ENCODE data around the gene CGRRF1. TPM values are rescaled to one million over a fixed set of nuclear protein-coding genes. Genes with fewer than 3 reads are reported as not detected.

Gene CGRRF1
- total RNA-seq, 1 experiment from 2014 or later: 14.1 TPM

DNA sequence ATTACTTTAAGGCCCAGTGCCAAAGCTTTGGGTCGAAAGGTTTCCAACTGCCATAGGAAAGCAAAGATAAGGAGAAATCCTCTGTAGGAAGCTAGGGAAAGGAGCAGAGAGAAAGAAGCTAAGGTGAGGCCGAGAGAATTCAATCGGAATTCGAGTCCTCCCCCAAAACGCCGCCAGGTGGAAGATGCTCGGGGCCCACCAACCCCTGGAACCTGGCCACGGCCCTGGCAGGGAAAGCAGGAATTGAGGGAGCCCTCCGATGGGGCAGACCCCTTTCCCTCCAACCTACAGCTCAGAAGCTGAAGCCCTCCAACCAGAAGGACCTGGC, 21.4 kb upstream of the CGRRF1 start:
- TF ChIP-seq, protein P1, sequence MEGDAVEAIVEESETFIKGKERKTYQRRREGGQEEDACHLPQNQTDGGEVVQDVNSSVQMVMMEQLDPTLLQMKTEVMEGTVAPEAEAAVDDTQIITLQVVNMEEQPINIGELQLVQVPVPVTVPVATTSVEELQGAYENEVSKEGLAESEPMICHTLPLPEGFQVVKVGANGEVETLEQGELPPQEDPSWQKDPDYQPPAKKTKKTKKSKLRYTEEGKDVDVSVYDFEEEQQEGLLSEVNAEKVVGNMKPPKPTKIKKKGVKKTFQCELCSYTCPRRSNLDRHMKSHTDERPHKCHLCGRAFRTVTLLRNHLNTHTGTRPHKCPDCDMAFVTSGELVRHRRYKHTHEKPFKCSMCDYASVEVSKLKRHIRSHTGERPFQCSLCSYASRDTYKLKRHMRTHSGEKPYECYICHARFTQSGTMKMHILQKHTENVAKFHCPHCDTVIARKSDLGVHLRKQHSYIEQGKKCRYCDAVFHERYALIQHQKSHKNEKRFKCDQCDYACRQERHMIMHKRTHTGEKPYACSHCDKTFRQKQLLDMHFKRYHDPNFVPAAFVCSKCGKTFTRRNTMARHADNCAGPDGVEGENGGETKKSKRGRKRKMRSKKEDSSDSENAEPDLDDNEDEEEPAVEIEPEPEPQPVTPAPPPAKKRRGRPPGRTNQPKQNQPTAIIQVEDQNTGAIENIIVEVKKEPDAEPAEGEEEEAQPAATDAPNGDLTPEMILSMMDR (IDR thresholded peaks at IDR 0.05): no peak
- TF ChIP-seq, protein P2, sequence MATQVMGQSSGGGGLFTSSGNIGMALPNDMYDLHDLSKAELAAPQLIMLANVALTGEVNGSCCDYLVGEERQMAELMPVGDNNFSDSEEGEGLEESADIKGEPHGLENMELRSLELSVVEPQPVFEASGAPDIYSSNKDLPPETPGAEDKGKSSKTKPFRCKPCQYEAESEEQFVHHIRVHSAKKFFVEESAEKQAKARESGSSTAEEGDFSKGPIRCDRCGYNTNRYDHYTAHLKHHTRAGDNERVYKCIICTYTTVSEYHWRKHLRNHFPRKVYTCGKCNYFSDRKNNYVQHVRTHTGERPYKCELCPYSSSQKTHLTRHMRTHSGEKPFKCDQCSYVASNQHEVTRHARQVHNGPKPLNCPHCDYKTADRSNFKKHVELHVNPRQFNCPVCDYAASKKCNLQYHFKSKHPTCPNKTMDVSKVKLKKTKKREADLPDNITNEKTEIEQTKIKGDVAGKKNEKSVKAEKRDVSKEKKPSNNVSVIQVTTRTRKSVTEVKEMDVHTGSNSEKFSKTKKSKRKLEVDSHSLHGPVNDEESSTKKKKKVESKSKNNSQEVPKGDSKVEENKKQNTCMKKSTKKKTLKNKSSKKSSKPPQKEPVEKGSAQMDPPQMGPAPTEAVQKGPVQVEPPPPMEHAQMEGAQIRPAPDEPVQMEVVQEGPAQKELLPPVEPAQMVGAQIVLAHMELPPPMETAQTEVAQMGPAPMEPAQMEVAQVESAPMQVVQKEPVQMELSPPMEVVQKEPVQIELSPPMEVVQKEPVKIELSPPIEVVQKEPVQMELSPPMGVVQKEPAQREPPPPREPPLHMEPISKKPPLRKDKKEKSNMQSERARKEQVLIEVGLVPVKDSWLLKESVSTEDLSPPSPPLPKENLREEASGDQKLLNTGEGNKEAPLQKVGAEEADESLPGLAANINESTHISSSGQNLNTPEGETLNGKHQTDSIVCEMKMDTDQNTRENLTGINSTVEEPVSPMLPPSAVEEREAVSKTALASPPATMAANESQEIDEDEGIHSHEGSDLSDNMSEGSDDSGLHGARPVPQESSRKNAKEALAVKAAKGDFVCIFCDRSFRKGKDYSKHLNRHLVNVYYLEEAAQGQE (IDR thresholded peaks at IDR 0.05; ENCODE audit: insufficient read depth in 1 of 2, low read depth in 2 of 2, low read length in 1 of 2): no peak
- TF ChIP-seq POLR2AphosphoS5 (IDR thresholded peaks at IDR 0.05; ENCODE audit: low read depth, low read length) (no peak), TCF7L2 (IDR thresholded peaks at IDR 0.05; ENCODE audit: low read depth, low read length) (no peak), SIN3A (IDR thresholded peaks at IDR 0.05; ENCODE audit: borderline replicate concordance, insufficient read depth, low read depth, low read length) (no peak)
- Histone ChIP-seq H3K36me3 (ENCODE audit: control insufficient read depth, insufficient read depth, low read length) (peaks cover 4% of the 10 kb centered on the region; the same call in 1 of the 2 replicates), H3K27ac (ENCODE audit: low read length) (peak overlapping the region; percentile 95), H3K9me3 (ENCODE audit: control insufficient read depth, insufficient read depth, low read depth, low read length) (no peaks in the 10 kb centered on the region), H3K4me1 (ENCODE audit: control insufficient read depth, insufficient read depth, low read length) (peaks cover 11% of the 10 kb centered on the region), H3K4me3 (ENCODE audit: low read depth in 2 of 2, low read length in 2 of 2) (peak overlapping the region; percentile 81 to 94), H3K27me3 (ENCODE audit: control insufficient read depth, insufficient read depth, low read length) (no peaks in the 10 kb centered on the region)
- intact Hi-C loops (cut with micrococcal nuclease; ENCODE audit: unreplicated experiment) (no loop called here), in situ Hi-C loops (cut with HindIII; ENCODE audit: low pct_unique_long_range_greater_than_20kb, low sequenced_read_pairs) (no loop called here)
- BruUV-seq (replicated peaks): no TSS peak
- CTCF ChIA-PET: no interaction called here
- POLR2A ChIA-PET: interaction anchor here (0.6 kb wide), 1 partner anchor 58 kb away, joined by 3 read pairs; no protein-coding TSS in a partner anchor
- DNase-seq (ENCODE audit: low read depth, low spot score): no peak
- peak; percentile 44 for ATAC-seq

DNA sequence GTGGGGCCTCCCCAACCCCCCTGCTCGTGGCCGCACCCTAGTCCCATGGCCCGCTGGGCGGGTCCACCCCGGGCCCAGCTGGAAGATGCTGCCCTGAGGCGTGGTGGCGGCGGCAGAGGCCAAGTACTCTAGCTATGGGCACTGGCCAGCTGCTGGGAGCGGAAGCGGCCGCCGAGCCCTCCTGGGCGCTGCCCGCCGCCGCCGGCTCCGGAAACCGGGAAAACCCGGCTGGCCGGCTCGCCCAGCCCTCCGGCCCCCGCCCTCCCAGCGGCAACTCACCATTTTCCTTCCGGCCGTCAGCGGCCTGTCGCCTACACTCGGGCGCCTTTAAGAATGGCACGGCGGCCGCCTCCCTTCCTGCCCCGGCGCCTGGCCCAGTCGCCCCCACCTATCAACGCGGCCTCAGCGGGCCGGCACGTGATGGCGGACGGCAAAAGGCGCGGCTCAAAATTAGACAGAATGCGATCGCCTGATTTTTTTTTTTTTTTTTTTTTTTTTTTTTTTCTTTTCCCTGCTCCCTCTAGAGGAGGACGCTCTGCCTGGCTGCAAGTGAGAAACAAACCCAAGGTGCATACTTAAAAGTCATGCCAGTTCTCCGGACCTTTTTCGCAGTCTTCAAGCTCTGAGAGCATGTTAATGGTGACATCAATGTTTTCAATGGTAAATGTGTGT, 20.9 kb upstream of the CGRRF1 start, which contains the start of gene GMFB:
Gene GMFB (minus strand): TSS at position 335 of the 672 bp plus-strand sequence. CDS start 53 bp downstream, at position 282.
- intact Hi-C loops (cut with micrococcal nuclease; ENCODE audit: unreplicated experiment) (no loop called here), in situ Hi-C loops (cut with HindIII; ENCODE audit: low pct_unique_long_range_greater_than_20kb, low sequenced_read_pairs) (no loop called here)
- ChIA-PET POLR2A (interaction anchor here (0.9 kb wide), 1 partner anchor 35 kb away, joined by 8 read pairs; no protein-coding TSS in a partner anchor), CTCF (no interaction called here)
- ATAC-seq: peak; percentile 96
- no peaks in the 10 kb centered on the region for H3K27me3 ChIP-seq (ENCODE audit: control insufficient read depth, insufficient read depth, low read length)
- peak; percentile 73 for TF ChIP-seq POLR2AphosphoS5 (IDR thresholded peaks at IDR 0.05; ENCODE audit: low read depth, low read length)
- TF ChIP-seq TCF7L2 (IDR thresholded peaks at IDR 0.05; ENCODE audit: low read depth, low read length): no peak
- TF ChIP-seq, protein P2 (IDR thresholded peaks at IDR 0.05; ENCODE audit: insufficient read depth in 1 of 2, low read depth in 2 of 2, low read length in 1 of 2): peak in 1 of 2 experiments; percentile 22; a peak in 1 of 4 replicates
- 0 out of 2 replicates have a peak, but pooled peaks have one; percentile 57 for TF ChIP-seq SIN3A (IDR thresholded peaks at IDR 0.05; ENCODE audit: borderline replicate concordance, insufficient read depth, low read depth, low read length)
- TF ChIP-seq, protein P1 (IDR thresholded peaks at IDR 0.05): peak; percentile 42
- H3K27ac ChIP-seq (ENCODE audit: low read length): peak within 1 kb of the TSS; percentile 95
- peaks cover 4% of the 10 kb centered on the region; the same call in 1 of the 2 replicates for H3K36me3 ChIP-seq (ENCODE audit: control insufficient read depth, insufficient read depth, low read length)
- H3K4me3 ChIP-seq (ENCODE audit: low read depth in 2 of 2, low read length in 2 of 2): peak within 1 kb of the TSS; percentile 81 to 94
- BruUV-seq (replicated peaks): no TSS peak
- DNase-seq (ENCODE audit: low read depth, low spot score): peak; percentile 54
- no peaks in the 10 kb centered on the region for H3K9me3 ChIP-seq (ENCODE audit: control insufficient read depth, insufficient read depth, low read depth, low read length)
- peaks cover 11% of the 10 kb centered on the region for H3K4me1 ChIP-seq (ENCODE audit: control insufficient read depth, insufficient read depth, low read length)

Measured in Panc1 (cell line).